ENCODE measurements around the gene PWWP2A. TPM values are rescaled to one million over a fixed set of nuclear protein-coding genes. Genes with fewer than 3 reads are reported as not detected.
"Not testable (repeated sequence)": the region's sequence is repeated elsewhere in the genome, so short reads cannot be mapped to it uniquely, and the experiment has no call there.

Gene PWWP2A
- total RNA-seq, 1 donor from 2014 or later: 24.8 TPM

DNA sequence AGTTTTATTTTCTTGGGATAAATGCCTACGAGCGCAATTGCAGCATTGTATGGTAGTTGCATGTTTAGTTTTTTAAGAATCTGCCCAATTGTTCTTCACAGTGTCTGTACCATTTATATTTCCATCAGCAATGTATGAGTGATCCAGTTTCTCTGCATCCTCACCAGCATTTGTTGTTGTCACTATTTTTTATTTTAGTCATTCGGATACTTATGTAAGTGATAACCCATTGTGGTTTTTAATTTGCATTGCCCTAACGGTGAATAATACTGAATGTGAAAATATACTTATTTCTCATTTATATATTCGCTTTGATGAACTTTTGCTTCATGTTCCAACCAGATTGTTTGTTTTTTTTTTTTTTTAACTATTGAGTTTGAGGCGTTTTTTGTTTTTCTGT lies 33.7 kb upstream of the PWWP2A start:
- Histone ChIP-seq H3K36me3 (ENCODE audit: control insufficient read depth, insufficient read depth, low read length) (no peaks in the 10 kb centered on the region), H3K4me3 (ENCODE audit: low read depth, low read length) (no peak overlapping the region), H3K27me3 (ENCODE audit: control insufficient read depth, insufficient read depth, low read length) (no peaks in the 10 kb centered on the region)
- TF ChIP-seq, protein P1, sequence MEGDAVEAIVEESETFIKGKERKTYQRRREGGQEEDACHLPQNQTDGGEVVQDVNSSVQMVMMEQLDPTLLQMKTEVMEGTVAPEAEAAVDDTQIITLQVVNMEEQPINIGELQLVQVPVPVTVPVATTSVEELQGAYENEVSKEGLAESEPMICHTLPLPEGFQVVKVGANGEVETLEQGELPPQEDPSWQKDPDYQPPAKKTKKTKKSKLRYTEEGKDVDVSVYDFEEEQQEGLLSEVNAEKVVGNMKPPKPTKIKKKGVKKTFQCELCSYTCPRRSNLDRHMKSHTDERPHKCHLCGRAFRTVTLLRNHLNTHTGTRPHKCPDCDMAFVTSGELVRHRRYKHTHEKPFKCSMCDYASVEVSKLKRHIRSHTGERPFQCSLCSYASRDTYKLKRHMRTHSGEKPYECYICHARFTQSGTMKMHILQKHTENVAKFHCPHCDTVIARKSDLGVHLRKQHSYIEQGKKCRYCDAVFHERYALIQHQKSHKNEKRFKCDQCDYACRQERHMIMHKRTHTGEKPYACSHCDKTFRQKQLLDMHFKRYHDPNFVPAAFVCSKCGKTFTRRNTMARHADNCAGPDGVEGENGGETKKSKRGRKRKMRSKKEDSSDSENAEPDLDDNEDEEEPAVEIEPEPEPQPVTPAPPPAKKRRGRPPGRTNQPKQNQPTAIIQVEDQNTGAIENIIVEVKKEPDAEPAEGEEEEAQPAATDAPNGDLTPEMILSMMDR (IDR thresholded peaks at IDR 0.05; ENCODE audit: insufficient read depth, low read length, poor library complexity, severe bottlenecking): no peak
- no peak for DNase-seq (ENCODE audit: low read depth)

DNA sequence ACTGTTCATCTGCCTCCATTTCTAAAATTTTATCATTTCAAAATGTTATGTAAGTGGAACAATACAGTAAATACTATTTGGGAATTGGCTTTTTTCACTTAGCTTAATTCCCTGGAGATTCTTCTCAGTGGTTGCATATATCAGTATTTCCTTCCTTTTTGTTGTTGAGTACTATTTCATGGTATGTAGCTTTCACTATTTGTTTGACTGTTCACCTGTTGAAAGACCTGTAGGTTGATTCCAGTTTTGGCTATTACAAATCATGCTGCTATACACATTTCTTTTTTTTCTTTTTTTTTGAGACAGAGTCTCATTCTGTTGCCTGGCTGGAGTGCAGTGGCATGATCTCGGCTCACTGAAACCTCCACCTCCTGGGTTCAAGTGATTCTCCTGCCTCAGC lies 33.0 kb upstream of the PWWP2A start:
- TF ChIP-seq, protein P1 (IDR thresholded peaks at IDR 0.05; ENCODE audit: insufficient read depth, low read length, poor library complexity, severe bottlenecking): no peak
- H3K36me3 ChIP-seq (ENCODE audit: control insufficient read depth, insufficient read depth, low read length): no peaks in the 10 kb centered on the region
- no peak for DNase-seq (ENCODE audit: low read depth)
- no peaks in the 10 kb centered on the region for H3K27me3 ChIP-seq (ENCODE audit: control insufficient read depth, insufficient read depth, low read length)
- H3K4me3 ChIP-seq (ENCODE audit: low read depth, low read length): no peak overlapping the region

DNA sequence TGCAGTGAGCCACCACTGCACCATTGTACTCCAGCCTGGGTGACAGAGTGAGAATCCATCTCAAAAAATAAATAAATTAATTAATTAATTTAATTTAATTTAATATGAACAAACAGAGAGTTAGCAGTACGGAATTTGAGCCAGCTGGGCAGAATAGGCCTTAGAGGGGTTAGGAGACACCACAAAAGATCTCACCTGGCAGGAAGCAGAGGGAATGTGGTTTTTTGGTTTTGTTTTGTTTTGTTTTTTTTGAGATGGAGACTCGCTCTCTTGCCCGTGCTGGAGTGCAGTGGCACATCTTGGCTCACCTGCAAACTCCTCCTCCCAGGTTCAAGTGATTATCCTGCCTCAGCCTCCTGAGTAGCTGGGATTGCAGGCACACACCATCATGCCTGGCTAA lies 31.8 kb upstream of the PWWP2A start:
- Histone ChIP-seq H3K4me3 (ENCODE audit: low read depth, low read length) (no peak overlapping the region), H3K27me3 (ENCODE audit: control insufficient read depth, insufficient read depth, low read length) (no peaks in the 10 kb centered on the region), H3K36me3 (ENCODE audit: control insufficient read depth, insufficient read depth, low read length) (no peaks in the 10 kb centered on the region)
- DNase-seq (ENCODE audit: low read depth): no peak
- TF ChIP-seq, protein P1 (IDR thresholded peaks at IDR 0.05; ENCODE audit: insufficient read depth, low read length, poor library complexity, severe bottlenecking): no peak

DNA sequence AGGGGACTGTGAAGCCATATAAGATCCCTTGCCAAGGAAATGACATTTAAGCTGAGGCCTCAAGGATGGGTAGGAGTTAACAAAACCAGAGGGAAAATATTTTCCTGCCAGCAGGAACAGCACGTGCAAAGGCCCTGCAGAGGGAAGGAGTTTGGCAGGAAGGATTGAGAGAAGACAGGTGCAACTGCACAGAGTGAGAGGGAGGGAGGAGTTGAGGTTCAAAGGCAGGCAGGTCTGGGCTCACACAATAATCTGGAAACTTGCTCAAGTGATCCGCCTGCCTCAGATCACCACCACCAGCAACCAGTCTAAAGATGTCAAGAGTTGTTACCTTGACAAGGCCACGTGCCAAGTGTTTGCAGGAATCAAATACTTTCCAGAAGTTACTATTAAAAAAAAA lies 31.1 kb upstream of the PWWP2A start:
- TF ChIP-seq, protein P1 (IDR thresholded peaks at IDR 0.05; ENCODE audit: insufficient read depth, low read length, poor library complexity, severe bottlenecking): no peak
- Histone ChIP-seq H3K27me3 (ENCODE audit: control insufficient read depth, insufficient read depth, low read length) (no peaks in the 10 kb centered on the region), H3K4me3 (ENCODE audit: low read depth, low read length) (no peak overlapping the region), H3K36me3 (ENCODE audit: control insufficient read depth, insufficient read depth, low read length) (no peaks in the 10 kb centered on the region)
- no peak for DNase-seq (ENCODE audit: low read depth)

DNA sequence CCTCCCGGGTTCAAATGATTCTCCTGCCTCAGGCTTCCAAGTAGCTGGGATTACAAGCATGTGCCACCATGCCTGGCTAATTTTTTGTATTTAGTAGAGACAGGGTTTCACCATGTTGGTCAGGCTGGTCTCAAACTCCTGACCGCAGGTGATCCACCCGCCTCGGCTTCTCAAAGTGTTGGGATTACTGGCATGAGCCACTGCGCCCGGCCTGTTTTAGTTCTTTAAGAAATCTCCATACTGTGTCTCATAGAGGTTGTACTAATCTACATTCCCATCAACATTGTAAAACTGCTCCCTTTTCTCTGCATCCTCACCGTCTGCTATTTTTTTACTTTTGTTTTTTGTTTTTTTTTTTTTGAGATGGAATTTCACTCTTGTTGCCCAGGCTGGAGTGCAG lies 25.2 kb upstream of the PWWP2A start:
- H3K27me3 ChIP-seq (ENCODE audit: control insufficient read depth, insufficient read depth, low read length); H3K4me3 ChIP-seq (ENCODE audit: low read depth, low read length); H3K36me3 ChIP-seq (ENCODE audit: control insufficient read depth, insufficient read depth, low read length); DNase-seq (ENCODE audit: low read depth): not testable (repeated sequence)

DNA sequence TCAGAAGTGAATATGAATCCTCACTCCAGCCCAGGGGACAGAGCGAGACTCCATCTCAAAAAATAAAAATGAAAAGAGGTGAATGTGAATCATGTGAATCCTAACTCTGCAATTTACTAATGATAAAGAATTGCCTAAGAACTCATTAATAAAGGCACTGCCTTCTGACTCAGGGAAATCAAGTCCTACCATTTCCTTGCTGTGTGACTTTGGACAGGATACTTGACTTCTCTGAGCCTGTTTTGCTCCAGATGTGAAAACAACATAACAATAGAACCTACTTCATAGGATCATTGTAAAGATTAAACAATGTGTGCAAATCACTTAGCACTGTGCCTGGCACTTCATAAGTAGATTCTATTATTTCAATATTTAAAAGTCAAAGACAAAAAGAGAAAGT lies 15.1 kb upstream of the PWWP2A start:
- no peak for DNase-seq (ENCODE audit: low read depth)
- Histone ChIP-seq H3K27me3 (ENCODE audit: control insufficient read depth, insufficient read depth, low read length) (no peaks in the 10 kb centered on the region), H3K4me3 (ENCODE audit: low read depth, low read length) (no peak overlapping the region), H3K36me3 (ENCODE audit: control insufficient read depth, insufficient read depth, low read length) (no peaks in the 10 kb centered on the region)
- TF ChIP-seq, protein P1 (IDR thresholded peaks at IDR 0.05; ENCODE audit: insufficient read depth, low read length, poor library complexity, severe bottlenecking): no peak
